CD4-positive, alpha-beta T cell treated with Interleukin-6 at 100 ng/mL for 8 hours (primary cell): ENCODE measurements around the gene CELF2.

Experiments
- DNase-seq: peaks from one replicate; pipeline ENCODE4 v3.0.0-alpha.2; 2020; ENCODE audit warnings: mixed read lengths, low spot score

Gene CELF2

GRCh38 chr10:11201911-11202310, 184.2 kb downstream of the CELF2 start:
- no peak for DNase-seq

- DNase-seq, result no peak
Observed at GRCh38 chr10:11204351-11204942, 186.8 kb downstream of the CELF2 start.

GRCh38 chr10:11205030-11205772, 187.5 kb downstream of the CELF2 start:
- no peak for DNase-seq

GRCh38 chr10:11206676-11207559, 189.2 kb downstream of the CELF2 start:
- no peak for DNase-seq

GRCh38 chr10:11207560-11207844, 189.8 kb downstream of the CELF2 start:
- no peak for DNase-seq

- DNase-seq, result no peak
Observed at GRCh38 chr10:11208243-11208642, 190.6 kb downstream of the CELF2 start.

- DNase-seq, result no peak
Observed at GRCh38 chr10:11208908-11209829, 191.5 kb downstream of the CELF2 start.

- DNase-seq, result peak; percentile 14
Observed at GRCh38 chr10:11209830-11210181, 192.1 kb downstream of the CELF2 start.

GRCh38 chr10:11210211-11210922, 192.7 kb downstream of the CELF2 start:
- DNase-seq, result no peak

GRCh38 chr10:11212288-11213085, 194.8 kb downstream of the CELF2 start:
- no peak for DNase-seq

GRCh38 chr10:11213137-11213536, 195.5 kb downstream of the CELF2 start:
- DNase-seq, result no peak

- no peak for DNase-seq
Observed at GRCh38 chr10:11214407-11214806, 196.7 kb downstream of the CELF2 start.

- DNase-seq, result no peak
Observed at GRCh38 chr10:11215471-11215870, 197.8 kb downstream of the CELF2 start.

- no peak for DNase-seq
Observed at GRCh38 chr10:11217521-11217920, 199.8 kb downstream of the CELF2 start.

- DNase-seq, result no peak
Observed at GRCh38 chr10:11218395-11218794, 200.7 kb downstream of the CELF2 start.

- DNase-seq, result no peak
Observed at GRCh38 chr10:11219431-11219830, 201.8 kb downstream of the CELF2 start.

GRCh38 chr10:11223081-11223480, 205.4 kb downstream of the CELF2 start:
- no peak for DNase-seq

GRCh38 chr10:11223507-11224140, 206.0 kb downstream of the CELF2 start:
- no peak for DNase-seq

- DNase-seq, result no peak
Observed at GRCh38 chr10:11224321-11224720, 206.6 kb downstream of the CELF2 start.

GRCh38 chr10:11224792-11225416, 207.2 kb downstream of the CELF2 start:
- no peak for DNase-seq
